NCI-H446 (cell line): ENCODE data around the gene TNFRSF14.

Source experiments
- DNase-seq, 2 experiments: peaks; one replicate each; lab custom pipeline; 2025; lab: John Stamatoyannopoulos, UW

TNFRSF14 gene

GRCh38 chr1:2556277-2556677 is at the start of gene TNFRSF14:
TNFRSF14 (plus strand) TSS chr1:2556371; CDS start chr1:2556665, 294 bp downstream.
- DNase-seq = no peak

DNA sequence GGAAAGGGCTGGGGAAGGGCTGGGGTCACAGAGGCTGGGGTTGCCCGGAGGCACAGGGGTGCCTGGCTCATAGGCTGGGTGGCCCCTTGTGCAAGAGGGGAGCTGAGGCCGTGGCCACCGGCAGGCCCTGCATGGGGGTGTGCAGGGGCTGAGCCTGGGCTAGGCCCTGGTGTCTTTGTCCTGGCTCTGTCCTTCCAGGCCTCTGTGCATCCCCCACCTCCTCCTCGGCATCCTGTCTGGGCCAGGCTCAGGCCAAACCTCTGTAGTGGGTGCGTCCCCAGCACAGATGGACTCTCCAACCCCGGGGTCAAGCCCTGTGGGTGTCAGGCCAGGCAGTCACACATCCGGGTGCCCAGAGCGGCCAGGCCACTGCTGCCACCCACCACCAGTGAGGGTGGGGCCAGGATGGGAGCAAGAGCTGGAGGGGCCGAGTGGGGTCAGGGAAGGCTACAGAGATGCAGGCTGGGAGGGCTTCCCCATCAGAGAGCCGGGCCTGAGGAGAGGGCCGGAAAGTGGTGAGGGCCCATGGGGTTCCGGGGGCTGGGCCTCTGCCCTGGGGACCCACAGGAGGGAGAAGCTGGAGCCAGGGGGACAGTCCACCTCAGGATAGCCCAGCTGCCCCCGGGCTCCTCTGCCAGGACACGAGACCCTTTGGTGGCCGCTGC is 49.1 kb upstream of the TNFRSF14 start:
- no peak for DNase-seq

DNA sequence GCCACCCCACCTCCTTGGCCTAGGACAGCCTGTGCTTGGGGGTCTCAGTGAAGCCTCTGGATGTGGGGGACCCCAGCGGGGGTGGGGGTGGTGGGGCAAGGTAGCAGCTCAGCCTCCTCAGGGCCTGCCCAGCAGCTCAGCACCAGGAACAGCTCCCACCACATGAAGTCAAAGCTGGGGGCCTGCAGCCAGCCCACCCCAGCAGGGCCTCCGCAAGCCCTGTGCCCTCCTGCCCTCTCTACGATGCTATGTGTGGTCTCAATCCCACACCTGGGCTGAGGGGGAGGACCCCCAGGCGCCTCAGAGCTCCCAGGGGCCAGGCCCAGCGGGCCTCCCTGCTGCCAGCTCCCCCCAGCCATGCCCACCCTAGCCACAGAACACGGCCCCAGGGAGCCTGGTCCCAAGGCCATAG is 48.4 kb upstream of the TNFRSF14 start:
- no peak for DNase-seq

DNA sequence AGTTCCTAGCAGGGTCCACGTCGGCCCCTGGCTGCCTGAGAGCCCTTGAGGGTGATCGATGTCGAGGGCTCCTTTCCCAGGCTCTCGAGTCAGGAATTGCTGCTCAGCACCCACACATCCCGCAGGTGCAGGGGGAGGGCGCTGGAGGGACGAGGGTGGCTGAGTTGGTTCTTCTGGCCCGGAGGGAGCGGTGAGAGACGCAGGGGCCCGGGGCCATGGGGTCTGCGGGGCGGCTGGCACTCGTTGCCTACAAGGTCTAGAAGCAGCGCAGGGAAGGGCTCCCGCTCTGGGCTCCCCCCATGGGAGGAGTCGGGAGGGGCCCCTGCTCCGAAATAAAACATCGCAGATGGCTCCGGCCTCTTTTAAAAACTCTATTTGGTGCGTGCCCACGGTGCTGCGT is 48.0 kb upstream of the TNFRSF14 start:
- DNase-seq = no peak

- DNase-seq = no peak
These were observed 47.4 kb upstream of the TNFRSF14 start for GRCh38 chr1:2508751-2509150.

- DNase-seq = no peak
These were observed 46.6 kb upstream of the TNFRSF14 start for GRCh38 chr1:2509589-2509988.

- DNase-seq = no peak
These were observed 45.6 kb upstream of the TNFRSF14 start for GRCh38 chr1:2510366-2511155.

GRCh38 chr1:2512862-2513421 is 43.2 kb upstream of the TNFRSF14 start:
- DNase-seq = no peak

DNA sequence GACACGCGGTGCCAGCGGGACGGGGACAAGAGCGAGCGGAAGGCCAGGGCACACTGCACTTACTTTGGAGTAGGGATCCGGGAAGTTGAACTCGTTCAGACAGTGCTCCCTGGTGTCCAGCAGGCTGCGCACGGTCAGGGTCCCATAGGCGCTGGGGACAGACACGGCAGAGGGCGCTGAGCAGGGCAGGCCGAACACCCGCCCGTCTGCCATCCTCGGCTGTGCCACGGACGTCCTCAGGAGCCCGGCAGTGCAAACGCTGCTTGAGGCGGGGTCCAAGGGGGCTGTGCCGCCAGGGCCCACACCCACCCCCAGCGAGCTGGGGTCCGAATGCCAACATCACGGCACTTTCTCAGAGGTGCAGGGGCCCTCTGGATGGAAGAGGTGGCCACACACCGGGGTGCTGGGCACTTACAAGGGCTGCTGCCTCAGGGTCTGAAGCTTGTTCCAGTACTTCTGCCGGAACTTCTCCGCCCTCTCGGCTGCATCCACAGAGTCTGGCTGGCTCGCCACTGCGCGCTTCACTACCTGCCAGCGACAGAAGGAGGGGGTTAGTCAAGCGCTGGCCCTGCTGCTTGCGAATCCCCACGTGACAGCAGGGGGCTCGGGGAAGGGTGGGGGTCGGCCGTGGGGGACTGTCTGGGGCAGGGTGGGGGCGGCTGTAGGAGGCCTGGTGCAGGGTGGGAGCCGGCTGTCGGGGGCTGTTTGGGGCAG is 42.1 kb upstream of the TNFRSF14 start:
- DNase-seq = no peak

- DNase-seq = no peak
These were observed 41.1 kb upstream of the TNFRSF14 start for GRCh38 chr1:2514863-2515762.

DNA sequence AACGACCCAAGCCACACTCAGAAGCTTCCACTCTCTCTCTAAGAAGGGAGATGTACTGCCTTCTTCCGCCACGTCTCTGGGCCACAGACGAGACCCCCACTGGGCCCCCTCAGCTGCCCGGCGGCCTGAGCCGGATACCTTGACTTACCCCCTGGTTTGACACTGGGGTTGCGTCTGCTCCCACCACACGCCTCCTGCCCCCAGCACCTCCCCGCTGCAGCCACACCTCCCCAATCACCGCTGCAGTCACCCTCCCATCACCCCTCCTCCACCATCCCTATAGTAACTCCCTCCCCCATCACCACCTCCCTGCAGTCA is 40.4 kb upstream of the TNFRSF14 start:
- no peak for DNase-seq

DNA sequence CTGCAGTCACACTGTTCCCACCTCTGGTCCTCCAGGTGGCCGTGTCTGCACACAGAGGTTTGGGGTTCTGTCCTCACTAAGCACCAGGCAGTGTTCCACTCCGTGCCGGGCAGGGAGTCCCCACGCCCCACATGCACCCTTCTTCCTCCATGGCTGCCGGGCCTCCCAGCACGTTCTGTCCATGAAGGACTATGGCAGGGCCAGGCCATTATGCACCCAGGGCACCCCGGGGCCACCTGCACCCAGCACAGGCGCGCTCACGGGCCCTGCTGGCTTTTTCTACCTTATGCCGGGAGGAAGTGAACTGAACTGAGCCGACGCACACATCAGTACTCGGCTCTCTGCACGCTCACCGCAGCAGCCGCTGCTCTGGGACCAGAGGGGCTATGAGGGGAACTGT is 40.0 kb upstream of the TNFRSF14 start:
- DNase-seq = no peak

DNA sequence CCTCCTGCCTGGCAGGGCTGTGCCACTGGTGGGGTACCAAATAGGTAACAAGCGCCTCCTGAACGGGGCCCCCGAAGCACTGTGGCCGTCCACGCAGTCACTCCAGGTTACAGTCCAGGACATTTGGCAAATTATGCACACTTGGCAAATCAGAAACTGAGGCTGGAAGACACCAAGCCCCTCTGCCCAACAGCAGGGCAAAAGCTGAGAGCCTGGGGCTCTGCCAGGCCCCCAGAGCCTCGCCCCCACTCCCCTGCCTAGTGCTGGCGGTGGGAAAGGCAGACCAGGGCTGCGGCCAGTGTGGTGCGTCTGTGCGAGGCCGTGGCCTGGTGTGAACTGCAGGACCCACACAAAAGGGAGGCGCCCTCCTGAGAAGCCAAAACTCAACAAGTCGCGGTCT is 39.2 kb upstream of the TNFRSF14 start:
- DNase-seq = no peak

DNA sequence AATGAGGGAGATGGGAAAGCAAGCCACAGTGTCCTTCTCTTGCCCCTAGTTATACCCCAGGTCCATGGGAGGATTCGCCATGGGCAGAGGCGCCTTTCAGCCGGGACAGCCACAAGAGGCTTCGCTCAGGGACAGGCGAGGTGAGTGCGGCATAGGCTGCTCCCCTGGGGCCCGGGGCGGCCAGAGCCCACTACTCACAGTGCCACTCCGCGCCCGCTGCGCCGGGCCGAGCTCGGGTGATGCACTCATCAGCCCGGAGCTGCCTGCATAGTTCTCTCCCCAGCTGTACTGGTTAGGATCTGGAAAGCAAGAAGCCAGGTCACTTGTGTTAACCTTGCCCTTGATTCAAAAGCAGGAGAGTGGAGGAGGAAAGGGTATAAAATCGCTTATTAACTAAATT is 38.2 kb upstream of the TNFRSF14 start:
- DNase-seq = no peak

GRCh38 chr1:2518528-2518927 is 37.6 kb upstream of the TNFRSF14 start:
- no peak for DNase-seq

GRCh38 chr1:2519029-2519685 is 37.0 kb upstream of the TNFRSF14 start:
- no peak for DNase-seq

DNA sequence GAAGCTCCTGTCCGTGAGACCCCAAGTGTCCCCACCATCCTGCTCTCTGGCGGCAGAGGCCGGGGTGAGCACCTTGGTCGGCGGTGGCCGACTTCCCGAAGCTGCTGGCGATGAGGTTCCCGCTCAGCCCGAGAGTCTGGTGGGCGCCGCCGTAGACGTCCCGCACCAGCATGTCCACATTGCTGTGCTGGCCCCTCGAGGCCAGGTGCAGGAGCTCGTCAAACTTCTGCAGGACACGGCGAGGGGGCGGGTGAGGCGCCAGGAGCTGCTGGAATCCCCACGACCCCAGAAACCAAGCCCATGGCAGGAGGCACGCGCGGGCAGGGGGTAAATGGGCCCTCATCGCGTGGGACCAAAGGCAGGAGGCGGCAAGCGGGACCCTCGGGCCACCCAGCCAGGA is 36.4 kb upstream of the TNFRSF14 start:
- DNase-seq = no peak

- no peak for DNase-seq
These were observed 36.0 kb upstream of the TNFRSF14 start for GRCh38 chr1:2520206-2520605.

DNA sequence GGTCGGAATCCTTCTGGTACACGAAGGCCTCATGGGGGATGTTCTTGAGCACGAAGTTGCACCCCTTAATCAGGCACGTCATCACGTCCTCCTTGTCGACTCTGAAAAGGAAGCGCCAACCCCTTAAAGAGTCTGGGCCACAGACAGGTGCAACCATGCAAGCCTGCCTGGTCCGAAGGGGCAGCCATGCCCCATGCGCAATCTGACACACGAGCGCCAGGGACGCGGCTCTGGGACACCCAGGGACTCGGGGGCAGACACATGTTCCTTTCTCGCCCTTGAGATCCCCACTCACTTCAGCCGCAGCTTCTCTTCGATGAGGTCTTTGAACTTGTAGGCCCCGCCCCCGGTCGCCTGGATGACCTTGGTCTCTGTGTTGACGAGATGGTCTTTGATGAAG is 35.4 kb upstream of the TNFRSF14 start:
- DNase-seq = no peak

DNA sequence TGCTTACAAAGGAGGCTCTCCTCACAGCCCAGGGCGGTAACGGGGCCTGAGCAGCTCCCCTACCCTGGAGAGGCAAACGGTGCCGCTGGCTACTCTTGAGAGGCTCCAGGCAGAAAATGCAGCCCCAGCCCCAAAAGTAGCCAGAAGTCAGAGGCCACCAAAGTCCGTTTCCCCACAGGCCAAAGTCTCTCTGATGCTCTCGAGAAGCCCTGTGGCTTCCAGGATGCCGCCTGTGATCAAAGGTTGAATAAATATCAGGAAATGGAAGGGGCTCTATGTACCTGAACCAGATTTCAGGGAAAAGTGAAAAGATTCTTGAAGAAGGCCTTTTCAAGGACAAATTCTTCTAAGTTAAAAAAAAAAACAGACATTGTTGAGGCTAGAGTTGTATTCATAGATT is 33.9 kb upstream of the TNFRSF14 start:
- no peak for DNase-seq

DNA sequence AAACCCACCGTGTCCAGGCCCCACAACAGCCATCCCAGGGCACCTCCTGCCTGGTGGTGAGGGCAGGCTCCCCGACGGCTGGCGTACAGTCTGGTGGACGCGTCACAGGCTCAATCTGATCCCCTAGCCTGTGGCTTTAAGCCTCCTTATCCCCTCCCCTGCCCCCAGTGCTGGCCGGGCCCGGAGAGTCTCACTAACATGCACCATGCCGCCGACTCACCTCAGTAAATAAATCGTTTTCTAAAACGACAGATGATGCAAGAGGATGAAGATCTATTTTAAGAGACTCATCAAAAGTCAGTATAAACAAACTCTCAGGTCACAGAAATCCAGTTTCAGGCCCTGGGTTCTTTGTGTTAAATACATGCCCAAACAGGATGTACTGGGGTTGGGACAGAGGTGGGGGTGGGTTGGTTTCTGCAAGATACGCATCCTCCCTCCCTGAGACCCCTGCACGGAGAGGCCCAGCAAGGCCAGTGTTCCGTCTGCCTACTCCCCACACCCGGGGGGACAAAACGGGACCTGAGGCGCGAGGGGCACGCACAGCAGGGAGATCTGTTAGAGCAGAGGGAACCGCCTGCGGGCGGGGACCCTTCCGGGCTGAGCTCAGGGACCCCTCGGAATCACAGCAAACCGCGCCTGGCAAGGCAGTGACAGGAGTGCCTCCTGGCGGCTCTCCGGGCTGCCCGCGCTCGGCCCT is 32.8 kb upstream of the TNFRSF14 start:
- DNase-seq = no peak
